ENCODE results near the gene ARID1B. TPM values are rescaled to one million over a fixed set of nuclear protein-coding genes. Genes with fewer than 3 reads are reported as not detected.

ARID1B gene
- total and polyA plus RNA-seq, 4 donors, result 7.0 to 49.0 (median 24.2) TPM

DNA sequence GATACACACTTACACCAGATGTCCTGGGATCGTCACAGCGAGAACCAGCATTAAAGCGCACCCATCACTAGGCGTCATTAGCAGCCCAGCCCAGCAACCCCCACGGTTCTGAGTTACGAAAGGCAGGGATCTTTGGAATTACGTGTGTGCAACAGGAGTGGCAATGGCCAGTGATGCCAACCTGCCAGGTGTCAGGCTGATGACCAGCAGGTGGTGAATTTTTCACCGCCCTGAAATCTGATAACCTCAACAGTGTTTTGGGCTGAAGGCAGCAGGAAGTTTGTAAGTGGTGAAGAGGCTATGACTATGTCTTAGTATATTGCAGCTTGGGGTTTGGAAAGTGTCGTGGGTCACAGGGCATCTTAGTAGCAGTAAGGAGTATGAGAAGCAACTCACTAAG, 380.1 kb downstream of the ARID1B start:
- Histone ChIP-seq H3K27me3 (ENCODE audit: control insufficient read depth in 4 of 4, insufficient read depth in 4 of 4, low read length in 3 of 4) (no peaks in the 10 kb centered on the region), H3K9me3 (ENCODE audit: control insufficient read depth in 4 of 4, low read length in 3 of 4) (no peaks in the 10 kb centered on the region), H3K27ac (ENCODE audit: low read depth in 1 of 2, low read length in 2 of 2) (no peak overlapping the region), H3K4me1 (ENCODE audit: control insufficient read depth in 4 of 4, insufficient read depth in 4 of 4, low read length in 3 of 4) (no peaks in the 10 kb centered on the region), H3K9ac (ENCODE audit: low read depth in 1 of 2, low read length in 2 of 2) (no peak overlapping the region), H3K4me3 (ENCODE audit: low read depth in 1 of 3, low read length in 3 of 3) (no peak overlapping the region), H3K36me3 (ENCODE audit: control insufficient read depth in 4 of 4, insufficient read depth in 3 of 4, low read depth in 1 of 4, low read length in 3 of 4) (peaks cover 0 to 8% (median 2%) of the 10 kb centered on the region in 4 donors)
- DNase-seq (ENCODE audit: low spot score), result no peak
- WGBS, result 95% methylated on average over 9 of the region's 9 CpGs
- TF ChIP-seq MAX (IDR thresholded peaks at IDR 0.05), result no peak
- no peak for TF ChIP-seq HNF4G (IDR thresholded peaks at IDR 0.05)

- Histone ChIP-seq H3K27ac (ENCODE audit: low read depth in 1 of 2, low read length in 2 of 2) (no peak overlapping the region), H3K4me3 (ENCODE audit: low read depth in 1 of 3, low read length in 3 of 3) (no peak overlapping the region), H3K27me3 (ENCODE audit: control insufficient read depth in 4 of 4, insufficient read depth in 4 of 4, low read length in 3 of 4) (no peaks in the 10 kb centered on the region), H3K9ac (ENCODE audit: low read depth in 1 of 2, low read length in 2 of 2) (no peak overlapping the region), H3K36me3 (ENCODE audit: control insufficient read depth in 4 of 4, insufficient read depth in 3 of 4, low read depth in 1 of 4, low read length in 3 of 4) (peaks cover 0 to 8% (median 2%) of the 10 kb centered on the region in 4 donors), H3K4me1 (ENCODE audit: control insufficient read depth in 4 of 4, insufficient read depth in 4 of 4, low read length in 3 of 4) (no peaks in the 10 kb centered on the region), H3K9me3 (ENCODE audit: control insufficient read depth in 4 of 4, low read length in 3 of 4) (no peaks in the 10 kb centered on the region)
- DNase-seq (ENCODE audit: low spot score), result no peak
- WGBS, result 95% methylated on average over 4 of the region's 4 CpGs
- TF ChIP-seq RAD21 (IDR thresholded peaks at IDR 0.05) (no peak), ZBTB33 (IDR thresholded peaks at IDR 0.05) (no peak), SP1 (IDR thresholded peaks at IDR 0.05) (no peak), HNF4A (conservative IDR thresholded peaks at IDR 0.05) (no peak), RXRA (IDR thresholded peaks at IDR 0.05) (no peak), GABPA (IDR thresholded peaks at IDR 0.05 in 1 of 2, conservative IDR thresholded peaks at IDR 0.05 in 1 of 2) (no peak), JUND (IDR thresholded peaks at IDR 0.05) (no peak), CTCF (IDR thresholded peaks at IDR 0.05; ENCODE audit: low read depth, low read length, missing input control) (no peak), TAF1 (conservative IDR thresholded peaks at IDR 0.05) (no peak), NR2F2 (IDR thresholded peaks at IDR 0.05) (no peak), EGR1 (IDR thresholded peaks at IDR 0.05; ENCODE audit: low read depth in 2 of 2) (no peak), HNF4G (IDR thresholded peaks at IDR 0.05) (no peak), FOXA1 (IDR thresholded peaks at IDR 0.05) (no peak), FOXA2 (IDR thresholded peaks at IDR 0.05) (no peak), MAX (IDR thresholded peaks at IDR 0.05) (no peak), YY1 (IDR thresholded peaks at IDR 0.05) (no peak)
- TF ChIP-seq, protein P1, sequence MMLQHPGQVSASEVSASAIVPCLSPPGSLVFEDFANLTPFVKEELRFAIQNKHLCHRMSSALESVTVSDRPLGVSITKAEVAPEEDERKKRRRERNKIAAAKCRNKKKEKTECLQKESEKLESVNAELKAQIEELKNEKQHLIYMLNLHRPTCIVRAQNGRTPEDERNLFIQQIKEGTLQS (IDR thresholded peaks at IDR 0.05), result no peak
- TF ChIP-seq, protein P2, sequence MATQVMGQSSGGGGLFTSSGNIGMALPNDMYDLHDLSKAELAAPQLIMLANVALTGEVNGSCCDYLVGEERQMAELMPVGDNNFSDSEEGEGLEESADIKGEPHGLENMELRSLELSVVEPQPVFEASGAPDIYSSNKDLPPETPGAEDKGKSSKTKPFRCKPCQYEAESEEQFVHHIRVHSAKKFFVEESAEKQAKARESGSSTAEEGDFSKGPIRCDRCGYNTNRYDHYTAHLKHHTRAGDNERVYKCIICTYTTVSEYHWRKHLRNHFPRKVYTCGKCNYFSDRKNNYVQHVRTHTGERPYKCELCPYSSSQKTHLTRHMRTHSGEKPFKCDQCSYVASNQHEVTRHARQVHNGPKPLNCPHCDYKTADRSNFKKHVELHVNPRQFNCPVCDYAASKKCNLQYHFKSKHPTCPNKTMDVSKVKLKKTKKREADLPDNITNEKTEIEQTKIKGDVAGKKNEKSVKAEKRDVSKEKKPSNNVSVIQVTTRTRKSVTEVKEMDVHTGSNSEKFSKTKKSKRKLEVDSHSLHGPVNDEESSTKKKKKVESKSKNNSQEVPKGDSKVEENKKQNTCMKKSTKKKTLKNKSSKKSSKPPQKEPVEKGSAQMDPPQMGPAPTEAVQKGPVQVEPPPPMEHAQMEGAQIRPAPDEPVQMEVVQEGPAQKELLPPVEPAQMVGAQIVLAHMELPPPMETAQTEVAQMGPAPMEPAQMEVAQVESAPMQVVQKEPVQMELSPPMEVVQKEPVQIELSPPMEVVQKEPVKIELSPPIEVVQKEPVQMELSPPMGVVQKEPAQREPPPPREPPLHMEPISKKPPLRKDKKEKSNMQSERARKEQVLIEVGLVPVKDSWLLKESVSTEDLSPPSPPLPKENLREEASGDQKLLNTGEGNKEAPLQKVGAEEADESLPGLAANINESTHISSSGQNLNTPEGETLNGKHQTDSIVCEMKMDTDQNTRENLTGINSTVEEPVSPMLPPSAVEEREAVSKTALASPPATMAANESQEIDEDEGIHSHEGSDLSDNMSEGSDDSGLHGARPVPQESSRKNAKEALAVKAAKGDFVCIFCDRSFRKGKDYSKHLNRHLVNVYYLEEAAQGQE (IDR thresholded peaks at IDR 0.05), result no peak
These were observed 381.3 kb downstream of the ARID1B start for GRCh38 chr6:157158456-157158855.

Data from liver (tissue), 9 donors.